NOMO-1 treated with DMSO at 0.1 percent for 48 hours (cell line): ENCODE measurements around the gene ELF1.
"Not testable (repeated sequence)": the region's sequence is repeated elsewhere in the genome, so short reads cannot be mapped to it uniquely, and the experiment has no call there.

ENCODE experiments used
- DNase-seq: peaks from one replicate; lab custom pipeline; 2025; ENCODE audit not compliant: unreplicated experiment; lab: John Stamatoyannopoulos, UW

Gene ELF1

GRCh38 chr13:40900568-40900967, 118.5 kb downstream of the ELF1 start:
- not testable (repeated sequence) for DNase-seq

GRCh38 chr13:40897053-40897452, 122.1 kb downstream of the ELF1 start:
- no peak for DNase-seq

DNA sequence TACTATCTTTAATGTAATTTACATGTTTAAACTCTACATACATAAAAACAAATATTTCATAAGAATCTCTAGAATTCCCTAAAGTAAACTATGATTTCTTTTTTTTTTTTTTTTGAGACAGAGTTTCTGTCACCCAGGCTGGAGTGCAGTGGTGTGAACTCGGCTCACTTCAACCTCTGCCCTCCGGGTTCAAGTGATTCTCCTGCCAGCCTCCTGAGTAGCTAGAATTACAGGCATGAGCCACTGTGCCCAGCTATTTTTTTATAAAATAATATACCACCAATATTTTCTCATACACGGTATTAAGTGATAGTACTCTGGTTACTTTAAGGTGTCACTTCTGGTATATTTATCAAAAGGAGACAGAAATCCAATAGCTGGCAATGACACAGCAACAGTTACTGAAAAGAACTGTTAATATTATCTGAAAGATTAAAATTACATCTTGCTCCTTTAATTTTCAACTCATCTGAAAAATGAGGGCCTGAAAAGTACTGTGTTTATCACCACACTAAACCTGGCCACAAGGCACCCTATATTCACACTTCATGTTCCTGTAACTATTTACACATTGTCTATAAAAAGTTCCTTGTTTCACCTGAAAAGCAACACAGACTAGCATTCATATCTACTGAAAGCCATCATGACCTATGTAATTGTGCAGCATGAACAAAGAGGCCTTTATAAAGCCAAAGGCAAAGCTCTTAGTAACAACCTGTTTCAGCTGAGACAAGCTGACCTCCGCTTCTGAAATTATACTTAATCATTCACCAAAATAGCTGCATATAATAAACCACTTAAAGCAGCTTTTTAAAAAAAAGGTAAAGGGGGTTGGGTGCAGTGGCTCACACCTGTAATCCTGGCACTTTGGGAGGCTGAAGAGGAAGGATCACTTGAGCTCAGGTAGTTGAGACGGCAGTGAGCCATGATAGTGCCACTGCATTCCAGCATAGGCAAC, 123.6 kb downstream of the ELF1 start:
- DNase-seq: no peak

- not testable (repeated sequence) for DNase-seq
These were observed 125.5 kb downstream of the ELF1 start for GRCh38 chr13:40893573-40893972.

DNA sequence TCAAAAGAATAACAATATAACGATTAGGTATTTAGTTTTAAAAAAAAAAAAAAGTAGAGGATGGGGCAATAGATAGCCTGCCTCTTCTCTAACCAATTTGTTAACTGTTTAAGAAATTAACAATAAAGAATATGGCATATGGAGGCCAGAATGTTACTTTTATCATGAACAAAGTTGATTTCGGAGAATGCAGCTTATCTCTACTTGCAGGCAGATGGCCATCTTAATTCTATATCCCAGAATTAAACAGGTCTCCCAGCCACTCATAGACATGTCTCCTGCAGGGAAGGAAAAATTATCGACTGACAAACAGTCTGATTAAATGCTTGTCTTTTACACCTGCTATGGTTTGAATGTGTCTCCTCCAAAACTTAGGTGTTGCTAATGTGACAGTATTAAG, 133.1 kb downstream of the ELF1 start:
- no peak for DNase-seq

DNA sequence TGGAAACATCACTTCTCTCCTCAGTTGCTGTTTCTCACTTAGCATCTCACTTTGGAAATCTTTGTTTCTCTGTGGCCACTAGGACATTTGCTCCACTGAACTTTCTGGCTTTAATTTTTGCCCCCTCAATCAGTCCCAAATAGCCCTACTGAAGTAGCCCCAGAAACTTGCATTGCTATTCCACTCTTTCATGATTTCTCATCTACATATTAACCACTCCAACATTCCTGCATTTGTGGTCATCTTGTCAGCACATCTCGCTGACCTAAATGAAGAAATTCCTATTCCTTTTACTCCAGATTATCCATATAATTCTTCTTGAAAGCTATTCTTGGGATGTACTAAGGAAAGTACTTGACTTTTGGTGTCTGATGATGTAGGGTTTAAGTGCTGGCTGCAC, 134.9 kb downstream of the ELF1 start:
- not testable (repeated sequence) for DNase-seq
